K562 (cell line): Measurements from ENCODE around the gene PIK3AP1. TPM values are rescaled to one million over a fixed set of nuclear protein-coding genes. Genes with fewer than 3 reads are reported as not detected.

Experiments
- ATAC-seq: fragments of 200-7000 bp; cut with Tn5 transposase; 3 replicates; pipeline ENCODE4 v1.9.1; 2020; ENCODE audit warnings: moderate library complexity
- BruUV-seq: library from RNA; stranded (reverse); fragments of 400-500 nt; replicated peaks from 2 replicates; lab custom pipeline; 2021; lab: Mats Ljungman, UMichigan
- CTCF ChIA-PET: fragments of 300-600 bp; formaldehyde crosslinking; extraction: SDS; loops from one replicate; lab custom pipeline; 2021; ENCODE audit warnings: low intra/inter-chr PET ratio; lab: Yijun Ruan, JAX
- POLR2A ChIA-PET: fragments of 300-600, 350-650 bp; sonication (Branson Sonifier 250); formaldehyde crosslinking; extraction: SDS; loops from one replicate; lab custom pipeline; 2021; ENCODE audit warnings: antibody characterized with exemption, inconsistent platforms; lab: Yijun Ruan, JAX
- DNase-seq, 4 experiments: peaks; one replicate each; pipeline versions ENCODE4 v3.0.0 to v3.0.0-alpha.2; 2011 to 2018; ENCODE audit warnings: low spot score in 3 of 4, mixed read lengths in 3 of 4; ENCODE audit errors: extremely low read depth in 1 of 4
- FAIRE-seq: peaks from 2 replicates; lab custom pipeline; 2011; peaks lifted over from hg19 to GRCh38; lab: Jason Lieb, UNC
- H2AFZ ChIP-seq: 2 replicates; pipeline ENCODE4 v1.6.0; 2011; ENCODE audit warnings: low read depth, low read length, control low read depth, inconsistent platforms
- H3K27ac ChIP-seq: fragments of 200-600 bp; 3 replicates; pipeline ENCODE4 v1.8.0; 2011; ENCODE audit warnings: low read depth, mild to moderate bottlenecking, control low read depth, inconsistent platforms, low read length, moderate library complexity, mixed read lengths; ENCODE audit errors: extremely low read depth
- H3K27me3 ChIP-seq, 2 experiments: fragments of 300-600 bp in 1 of 2; 2 replicates in 1 of 2; 3 replicates in 1 of 2; pipeline versions ENCODE4 v1.6.0 to v1.8.0; 2011; ENCODE audit warnings: inconsistent platforms in 2 of 2, low read length in 2 of 2, mild to moderate bottlenecking in 1 of 2, mixed read lengths in 1 of 2, moderate library complexity in 1 of 2; ENCODE audit not compliant: control insufficient read depth in 2 of 2, insufficient read depth in 2 of 2
- H3K36me3 ChIP-seq: fragments of 300-600 bp; 3 replicates; pipeline ENCODE4 v1.8.0; 2011; ENCODE audit warnings: mild to moderate bottlenecking, low read length, inconsistent platforms; ENCODE audit not compliant: control insufficient read depth, insufficient read depth
- H3K4me1 ChIP-seq, 2 experiments: fragments of 200-600 bp in 1 of 2; replicated peaks in 1 of 2; 2 replicates in 1 of 2; 3 replicates in 1 of 2; pipeline versions ENCODE4 v1.5.1 to v1.8.0; 2011; ENCODE audit warnings: inconsistent platforms in 2 of 2, low read length in 2 of 2, mild to moderate bottlenecking in 1 of 2, mixed read lengths in 1 of 2, moderate library complexity in 1 of 2; ENCODE audit not compliant: control insufficient read depth in 2 of 2, insufficient read depth in 2 of 2
- H3K4me2 ChIP-seq: 2 replicates; pipeline ENCODE4 v1.6.1; 2011; ENCODE audit warnings: low read length, control low read depth, inconsistent platforms, mixed read lengths; ENCODE audit not compliant: insufficient read depth
- H3K4me3 ChIP-seq: fragments of 200-600 bp; sonication (generic), shearing (Covaris generic); 2 replicates; pipeline ENCODE4 v1.5.1; 2016; ENCODE audit warnings: control low read depth, inconsistent platforms
- H3K79me2 ChIP-seq: fragments of 200-600 bp; 3 replicates; pipeline ENCODE4 v1.8.0; 2011; ENCODE audit warnings: low read length, inconsistent platforms; ENCODE audit not compliant: control insufficient read depth, insufficient read depth
- H3K9ac ChIP-seq, 2 experiments: 2 replicates each; pipeline versions ENCODE4 v1.6.0 to v1.6.1; 2011; ENCODE audit warnings: low read depth in 2 of 2, low read length in 2 of 2, control low read depth in 1 of 2, inconsistent platforms in 1 of 2, mild to moderate bottlenecking in 1 of 2, mixed read lengths in 1 of 2; ENCODE audit not compliant: insufficient read depth in 1 of 2
- H3K9me1 ChIP-seq: one replicate; pipeline ENCODE4 v1.6.0; 2011; ENCODE audit warnings: inconsistent platforms, mild to moderate bottlenecking, low read length, moderate library complexity; ENCODE audit not compliant: control insufficient read depth, insufficient read depth
- H3K9me3 ChIP-seq: replicated peaks from 2 replicates; pipeline ENCODE4 v1.5.1; 2011; ENCODE audit warnings: low read depth, low read length, inconsistent platforms; ENCODE audit not compliant: control insufficient read depth, insufficient read depth
- H4K20me1 ChIP-seq: replicated peaks from 2 replicates; pipeline ENCODE4 v1.6.1; 2011; ENCODE audit warnings: low read length, inconsistent platforms, mixed read lengths; ENCODE audit not compliant: control insufficient read depth, insufficient read depth
- SAP30 ChIP-seq: fragments of 200-600 bp; sonication (generic); IDR thresholded peaks from 2 replicates; pipeline ENCODE4 v1.6.1; 2012; ENCODE audit warnings: borderline replicate concordance, low read depth, mild to moderate bottlenecking, moderate library complexity, low read length, control low read depth, inconsistent platforms; ENCODE audit not compliant: insufficient read depth, poor library complexity, severe bottlenecking
- TAF1 ChIP-seq: IDR thresholded peaks from 2 replicates; pipeline ENCODE4 v1.6.1; 2011; ENCODE audit warnings: mild to moderate bottlenecking, low read length, moderate library complexity; ENCODE audit not compliant: insufficient read depth, control insufficient read depth, severe bottlenecking; ENCODE audit errors: extremely low read depth
- YY1 ChIP-seq, 3 experiments: IDR thresholded peaks; 2 replicates each; pipeline ENCODE4 v1.6.1; 2011; ENCODE audit warnings: low read length in 2 of 3, mild to moderate bottlenecking in 2 of 3, moderate library complexity in 2 of 3, borderline replicate concordance in 1 of 3, control low read depth in 1 of 3, low read depth in 1 of 3; ENCODE audit not compliant: insufficient read depth in 3 of 3, insufficient replicate concordance in 2 of 3, control insufficient read depth in 1 of 3, insufficient read length in 1 of 3; ENCODE audit errors: extremely low read depth in 1 of 3
- WGBS: fragments of 100-300 bp; shearing (Covaris generic); methylation state at CpG from one replicate; pipeline ENCODE4 v1.1.6; 2016; ENCODE audit warnings: low coverage, mixed read lengths; ENCODE audit not compliant: insufficient coverage; ENCODE audit errors: missing lambda C conversion rate; 5-methylcytosine and 5-hydroxymethylcytosine counted together
- in situ Hi-C: fragments of 300-500 bp; cut with MboI; formaldehyde crosslinking; loops from 4 replicates; pipeline ENCODE4 v1.15.0; 2018; ENCODE audit warnings: inconsistent platforms, mixed read lengths
- intact Hi-C: fragments of 100-400 bp; cut with micrococcal nuclease; formaldehyde crosslinking; loops from 2 replicates; pipeline ENCODE4 v1.14.2; 2022
- polyA plus RNA-seq, 8 experiments: library from polyadenylated mRNA; depleted of rRNA in 4 of 8; stranded (reverse) in 5 of 8; unstranded in 3 of 8; fragments of >200 nt; fragmentation: Nextera tagmentation in 2 of 8; fragmentation: Illumina TruSeq in 1 of 8; extraction: Ambion mirVana in 2 of 8; extraction: Trizol in 1 of 8; gene quantifications; 2 replicates each; pipeline versions ENCODE4 v1.2.1 to v1.2.3, GENCODE V29; 2011 to 2014; ENCODE audit warnings: inconsistent platforms in 1 of 8, missing spikeins in 1 of 8
- total RNA-seq, 7 experiments: library from RNA; depleted of rRNA in 6 of 7; stranded (reverse); fragments of >200 nt in 6 of 7; fragmentation: Illumina TruSeq in 2 of 7; extraction: Trizol in 2 of 7; gene quantifications; 2 replicates each; pipeline versions ENCODE4 v1.2.1 to v1.2.3, GENCODE V29; 2011 to 2021; ENCODE audit warnings: low replicate concordance in 1 of 7
- TF ChIP-seq, protein P1 (sequence below): sonication (generic); formaldehyde crosslinking; IDR thresholded peaks from 2 replicates; pipeline ENCODE4 v1.8.0; 2023; ENCODE audit warnings: missing genetic modification reagents, mild to moderate bottlenecking, borderline replicate concordance
- TF ChIP-seq, protein P2 (sequence below), 2 experiments: fragments of 450-650 bp; IDR thresholded peaks; 2 replicates each; pipeline ENCODE4 v1.6.1; 2016; ENCODE audit warnings: mild to moderate bottlenecking in 2 of 2, borderline replicate concordance in 1 of 2, low read depth in 1 of 2, moderate library complexity in 1 of 2

Gene PIK3AP1
- total and polyA plus RNA-seq, 9 of the 15 experiments (the other 6 are each of a cell fraction or from before 2014, with no cell fraction given), result 0.20 to 2.4 (median 1.4) TPM

DNA sequence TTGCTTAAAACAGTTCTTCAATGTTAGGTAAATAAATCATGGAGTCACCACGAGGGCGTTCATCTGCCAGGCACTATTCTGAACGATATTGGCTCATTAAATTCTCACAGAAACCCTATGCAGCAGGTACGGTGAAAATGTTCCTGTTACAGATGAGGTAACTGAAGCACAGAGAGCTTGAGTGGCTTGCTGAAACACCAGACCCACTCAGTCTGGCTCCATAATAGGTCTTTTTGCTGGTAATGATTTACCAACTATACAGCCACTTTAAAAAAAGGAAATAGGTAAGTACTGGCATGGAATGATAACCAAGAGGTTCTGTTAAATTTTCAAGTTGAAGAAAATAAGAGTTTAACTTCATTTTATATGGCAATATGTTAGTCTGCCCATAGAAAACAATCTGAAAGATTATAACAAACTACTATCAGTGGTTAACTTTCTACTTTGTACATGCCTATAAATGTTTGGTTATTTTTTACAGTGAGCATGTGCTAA is 132.2 kb downstream of the PIK3AP1 start:
- Histone ChIP-seq H3K9me1 (peaks cover 4% of the 10 kb centered on the region), H3K27ac (no peak overlapping the region; the same call in 2 of the 3 replicates), H3K4me1 (peaks cover 2 to 4% of the 10 kb centered on the region in 2 experiments; a peak in 3 of 5 replicates), H3K27me3 (no peaks in the 10 kb centered on the region), H3K9me3 (no peaks in the 10 kb centered on the region), H3K4me3 (peak overlapping the region; percentile 82; the same call in 1 of the 2 replicates), H3K79me2 (peaks cover 46% of the 10 kb centered on the region), H3K36me3 (peaks cover 4% of the 10 kb centered on the region; the same call in 1 of the 3 replicates), H4K20me1 (no peaks in the 10 kb centered on the region), H2AFZ (0 out of 2 replicates have a peak overlapping the region, but pooled peaks have one; percentile 40), H3K4me2 (peak overlapping the region; percentile 96), H3K9ac (peak overlapping the region in 1 of 2 experiments; percentile 88; a peak in 1 of 4 replicates)
- WGBS, result 28% methylated on average over 4 of the region's 4 CpGs
- intact Hi-C loops (loop anchor here (5.0 kb wide), 1 partner anchor 34 kb away; no protein-coding TSS in a partner anchor), in situ Hi-C loops (no loop called here)
- BruUV-seq, result no TSS peak
- FAIRE-seq (no peak), ATAC-seq (no peak), DNase-seq (no peak)
- ChIA-PET CTCF (no interaction called here), POLR2A (no interaction called here)
- TF ChIP-seq TAF1 (no peak), SAP30 (no peak), YY1 (IDR thresholded peaks at IDR 0.05; ENCODE audit: borderline replicate concordance in 1 of 3, control insufficient read depth in 1 of 3, extremely low read depth in 1 of 3, insufficient read depth in 3 of 3, insufficient read length in 1 of 3, insufficient replicate concordance in 2 of 3, low read depth in 1 of 3, low read length in 2 of 3) (no peak)
- TF ChIP-seq, protein P1, sequence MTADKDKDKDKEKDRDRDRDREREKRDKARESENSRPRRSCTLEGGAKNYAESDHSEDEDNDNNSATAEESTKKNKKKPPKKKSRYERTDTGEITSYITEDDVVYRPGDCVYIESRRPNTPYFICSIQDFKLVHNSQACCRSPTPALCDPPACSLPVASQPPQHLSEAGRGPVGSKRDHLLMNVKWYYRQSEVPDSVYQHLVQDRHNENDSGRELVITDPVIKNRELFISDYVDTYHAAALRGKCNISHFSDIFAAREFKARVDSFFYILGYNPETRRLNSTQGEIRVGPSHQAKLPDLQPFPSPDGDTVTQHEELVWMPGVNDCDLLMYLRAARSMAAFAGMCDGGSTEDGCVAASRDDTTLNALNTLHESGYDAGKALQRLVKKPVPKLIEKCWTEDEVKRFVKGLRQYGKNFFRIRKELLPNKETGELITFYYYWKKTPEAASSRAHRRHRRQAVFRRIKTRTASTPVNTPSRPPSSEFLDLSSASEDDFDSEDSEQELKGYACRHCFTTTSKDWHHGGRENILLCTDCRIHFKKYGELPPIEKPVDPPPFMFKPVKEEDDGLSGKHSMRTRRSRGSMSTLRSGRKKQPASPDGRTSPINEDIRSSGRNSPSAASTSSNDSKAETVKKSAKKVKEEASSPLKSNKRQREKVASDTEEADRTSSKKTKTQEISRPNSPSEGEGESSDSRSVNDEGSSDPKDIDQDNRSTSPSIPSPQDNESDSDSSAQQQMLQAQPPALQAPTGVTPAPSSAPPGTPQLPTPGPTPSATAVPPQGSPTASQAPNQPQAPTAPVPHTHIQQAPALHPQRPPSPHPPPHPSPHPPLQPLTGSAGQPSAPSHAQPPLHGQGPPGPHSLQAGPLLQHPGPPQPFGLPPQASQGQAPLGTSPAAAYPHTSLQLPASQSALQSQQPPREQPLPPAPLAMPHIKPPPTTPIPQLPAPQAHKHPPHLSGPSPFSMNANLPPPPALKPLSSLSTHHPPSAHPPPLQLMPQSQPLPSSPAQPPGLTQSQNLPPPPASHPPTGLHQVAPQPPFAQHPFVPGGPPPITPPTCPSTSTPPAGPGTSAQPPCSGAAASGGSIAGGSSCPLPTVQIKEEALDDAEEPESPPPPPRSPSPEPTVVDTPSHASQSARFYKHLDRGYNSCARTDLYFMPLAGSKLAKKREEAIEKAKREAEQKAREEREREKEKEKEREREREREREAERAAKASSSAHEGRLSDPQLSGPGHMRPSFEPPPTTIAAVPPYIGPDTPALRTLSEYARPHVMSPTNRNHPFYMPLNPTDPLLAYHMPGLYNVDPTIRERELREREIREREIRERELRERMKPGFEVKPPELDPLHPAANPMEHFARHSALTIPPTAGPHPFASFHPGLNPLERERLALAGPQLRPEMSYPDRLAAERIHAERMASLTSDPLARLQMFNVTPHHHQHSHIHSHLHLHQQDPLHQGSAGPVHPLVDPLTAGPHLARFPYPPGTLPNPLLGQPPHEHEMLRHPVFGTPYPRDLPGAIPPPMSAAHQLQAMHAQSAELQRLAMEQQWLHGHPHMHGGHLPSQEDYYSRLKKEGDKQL (CRISPR knock-in tag), result no peak
- TF ChIP-seq, protein P2, sequence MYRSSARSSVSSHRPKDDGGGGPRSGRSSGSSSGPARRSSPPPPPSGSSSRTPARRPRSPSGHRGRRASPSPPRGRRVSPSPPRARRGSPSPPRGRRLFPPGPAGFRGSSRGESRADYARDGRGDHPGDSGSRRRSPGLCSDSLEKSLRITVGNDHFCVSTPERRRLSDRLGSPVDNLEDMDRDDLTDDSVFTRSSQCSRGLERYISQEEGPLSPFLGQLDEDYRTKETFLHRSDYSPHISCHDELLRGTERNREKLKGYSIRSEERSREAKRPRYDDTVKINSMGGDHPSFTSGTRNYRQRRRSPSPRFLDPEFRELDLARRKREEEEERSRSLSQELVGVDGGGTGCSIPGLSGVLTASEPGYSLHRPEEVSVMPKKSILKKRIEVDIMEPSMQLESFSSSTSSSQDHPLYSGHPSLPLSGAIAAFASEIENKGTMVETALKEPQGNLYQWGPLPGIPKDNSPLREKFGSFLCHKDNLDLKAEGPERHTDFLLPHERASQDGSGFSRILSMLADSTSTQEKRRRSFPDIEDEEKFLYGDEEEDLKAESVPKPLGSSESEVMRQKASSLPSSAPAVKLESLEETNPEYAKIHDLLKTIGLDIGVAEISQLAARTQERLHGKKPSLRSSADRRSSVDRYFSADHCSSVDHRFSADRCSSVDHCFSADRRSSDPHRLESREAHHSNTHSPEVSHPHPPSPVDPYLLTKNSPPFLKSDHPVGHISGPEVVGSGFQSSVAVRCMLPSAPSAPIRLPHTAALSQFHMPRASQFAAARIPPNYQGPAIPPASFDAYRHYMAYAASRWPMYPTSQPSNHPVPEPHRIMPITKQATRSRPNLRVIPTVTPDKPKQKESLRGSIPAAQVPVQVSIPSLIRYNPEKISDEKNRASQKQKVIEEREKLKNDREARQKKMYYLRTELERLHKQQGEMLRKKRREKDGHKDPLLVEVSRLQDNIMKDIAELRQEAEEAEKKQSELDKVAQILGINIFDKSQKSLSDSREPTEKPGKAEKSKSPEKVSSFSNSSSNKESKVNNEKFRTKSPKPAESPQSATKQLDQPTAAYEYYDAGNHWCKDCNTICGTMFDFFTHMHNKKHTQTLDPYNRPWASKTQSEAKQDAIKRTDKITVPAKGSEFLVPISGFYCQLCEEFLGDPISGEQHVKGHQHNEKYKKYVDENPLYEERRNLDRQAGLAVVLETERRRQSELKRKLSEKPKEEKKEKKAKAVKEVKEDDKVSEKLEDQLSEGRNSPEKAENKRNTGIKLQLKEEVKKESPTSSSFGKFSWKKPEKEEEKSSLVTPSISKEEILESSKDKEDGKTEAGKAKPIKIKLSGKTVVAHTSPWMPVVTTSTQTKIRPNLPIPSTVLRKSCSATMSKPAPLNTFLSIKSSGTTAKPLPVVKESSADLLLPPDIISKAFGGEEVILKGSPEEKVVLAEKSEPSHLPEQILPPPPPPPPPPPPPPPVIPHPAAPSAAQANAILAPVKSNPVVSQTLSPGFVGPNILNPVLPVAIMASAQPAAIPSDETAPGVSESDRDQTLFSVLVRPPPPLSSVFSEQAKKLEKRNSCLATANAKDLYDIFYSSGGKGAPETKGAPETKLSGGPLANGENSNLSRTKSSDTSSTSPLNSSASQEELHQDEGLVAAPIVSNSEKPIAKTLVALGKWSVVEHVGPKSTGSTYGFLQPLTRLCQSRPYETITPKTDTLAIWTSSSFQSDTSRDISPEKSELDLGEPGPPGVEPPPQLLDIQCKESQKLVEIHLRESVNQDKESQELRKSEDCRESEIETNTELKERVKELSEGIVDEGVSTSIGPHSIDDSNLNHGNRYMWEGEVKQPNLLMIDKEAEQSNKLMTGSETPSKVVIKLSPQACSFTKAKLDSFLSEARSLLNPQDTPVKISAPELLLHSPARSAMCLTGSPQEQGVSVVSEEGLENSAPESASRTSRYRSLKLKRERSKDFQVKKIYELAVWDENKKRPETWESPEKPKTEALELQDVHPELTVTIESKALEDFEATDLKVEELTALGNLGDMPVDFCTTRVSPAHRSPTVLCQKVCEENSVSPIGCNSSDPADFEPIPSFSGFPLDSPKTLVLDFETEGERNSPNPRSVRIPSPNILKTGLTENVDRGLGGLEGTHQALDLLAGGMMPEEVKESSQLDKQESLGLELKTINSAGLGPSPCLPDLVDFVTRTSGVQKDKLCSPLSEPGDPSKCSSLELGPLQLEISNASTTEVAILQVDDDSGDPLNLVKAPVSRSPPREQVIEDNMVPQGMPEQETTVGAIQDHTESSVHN (IDR thresholded peaks at IDR 0.05; ENCODE audit: borderline replicate concordance in 1 of 2, low read depth in 1 of 2), result no peak
